ENCODE measurements around the gene SECTM1. TPM values are rescaled to one million over a fixed set of nuclear protein-coding genes. Genes with fewer than 3 reads are reported as not detected.

SECTM1 gene
- total and polyA plus RNA-seq, 2 experiments from 2014 or later: 0.21 to 1.3 TPM

DNA sequence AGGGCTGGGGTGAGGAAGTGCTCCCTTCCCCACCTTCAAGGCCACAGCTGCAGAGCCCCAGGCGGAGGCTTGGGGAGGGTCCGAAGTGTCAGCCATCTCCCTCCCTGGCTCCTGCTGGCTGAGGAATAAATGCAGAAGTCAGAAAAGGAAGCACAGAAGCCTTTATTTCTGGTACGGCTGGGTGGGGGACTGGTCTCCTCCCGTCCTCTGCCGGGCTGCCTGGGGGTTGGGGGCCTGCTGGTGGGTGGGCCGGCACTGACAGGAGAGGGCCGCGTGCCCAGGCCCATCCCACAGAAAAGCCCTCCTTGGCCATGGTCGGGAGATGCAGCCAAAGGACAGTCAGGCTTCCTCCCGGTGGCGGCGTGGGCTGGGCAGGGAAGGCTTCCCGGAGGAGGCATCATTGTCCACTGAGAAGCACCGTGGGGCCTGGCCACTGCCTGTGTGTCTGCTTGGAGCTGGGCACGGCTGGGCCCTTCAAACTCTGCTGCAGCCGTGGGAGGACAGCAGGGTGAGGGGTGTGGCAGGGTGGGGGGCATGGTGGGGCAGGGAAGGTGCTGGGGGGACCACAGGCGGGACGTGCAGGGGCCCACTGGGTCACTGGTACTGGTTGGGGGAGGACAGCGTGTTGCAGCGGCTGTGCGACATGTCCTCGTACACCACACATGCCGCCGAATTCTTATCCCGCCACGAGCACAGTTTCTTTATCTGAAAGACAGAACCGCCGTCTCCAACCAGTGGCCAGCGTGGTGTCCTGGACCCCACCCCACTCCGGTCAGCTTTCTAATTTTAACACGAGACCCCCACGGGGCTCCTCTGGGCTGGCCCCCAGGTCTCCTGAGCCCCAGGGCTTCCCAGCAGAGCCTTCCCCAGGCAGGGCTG lies 18.6 kb downstream of the SECTM1 start (continued):
- TF ChIP-seq, protein P1, sequence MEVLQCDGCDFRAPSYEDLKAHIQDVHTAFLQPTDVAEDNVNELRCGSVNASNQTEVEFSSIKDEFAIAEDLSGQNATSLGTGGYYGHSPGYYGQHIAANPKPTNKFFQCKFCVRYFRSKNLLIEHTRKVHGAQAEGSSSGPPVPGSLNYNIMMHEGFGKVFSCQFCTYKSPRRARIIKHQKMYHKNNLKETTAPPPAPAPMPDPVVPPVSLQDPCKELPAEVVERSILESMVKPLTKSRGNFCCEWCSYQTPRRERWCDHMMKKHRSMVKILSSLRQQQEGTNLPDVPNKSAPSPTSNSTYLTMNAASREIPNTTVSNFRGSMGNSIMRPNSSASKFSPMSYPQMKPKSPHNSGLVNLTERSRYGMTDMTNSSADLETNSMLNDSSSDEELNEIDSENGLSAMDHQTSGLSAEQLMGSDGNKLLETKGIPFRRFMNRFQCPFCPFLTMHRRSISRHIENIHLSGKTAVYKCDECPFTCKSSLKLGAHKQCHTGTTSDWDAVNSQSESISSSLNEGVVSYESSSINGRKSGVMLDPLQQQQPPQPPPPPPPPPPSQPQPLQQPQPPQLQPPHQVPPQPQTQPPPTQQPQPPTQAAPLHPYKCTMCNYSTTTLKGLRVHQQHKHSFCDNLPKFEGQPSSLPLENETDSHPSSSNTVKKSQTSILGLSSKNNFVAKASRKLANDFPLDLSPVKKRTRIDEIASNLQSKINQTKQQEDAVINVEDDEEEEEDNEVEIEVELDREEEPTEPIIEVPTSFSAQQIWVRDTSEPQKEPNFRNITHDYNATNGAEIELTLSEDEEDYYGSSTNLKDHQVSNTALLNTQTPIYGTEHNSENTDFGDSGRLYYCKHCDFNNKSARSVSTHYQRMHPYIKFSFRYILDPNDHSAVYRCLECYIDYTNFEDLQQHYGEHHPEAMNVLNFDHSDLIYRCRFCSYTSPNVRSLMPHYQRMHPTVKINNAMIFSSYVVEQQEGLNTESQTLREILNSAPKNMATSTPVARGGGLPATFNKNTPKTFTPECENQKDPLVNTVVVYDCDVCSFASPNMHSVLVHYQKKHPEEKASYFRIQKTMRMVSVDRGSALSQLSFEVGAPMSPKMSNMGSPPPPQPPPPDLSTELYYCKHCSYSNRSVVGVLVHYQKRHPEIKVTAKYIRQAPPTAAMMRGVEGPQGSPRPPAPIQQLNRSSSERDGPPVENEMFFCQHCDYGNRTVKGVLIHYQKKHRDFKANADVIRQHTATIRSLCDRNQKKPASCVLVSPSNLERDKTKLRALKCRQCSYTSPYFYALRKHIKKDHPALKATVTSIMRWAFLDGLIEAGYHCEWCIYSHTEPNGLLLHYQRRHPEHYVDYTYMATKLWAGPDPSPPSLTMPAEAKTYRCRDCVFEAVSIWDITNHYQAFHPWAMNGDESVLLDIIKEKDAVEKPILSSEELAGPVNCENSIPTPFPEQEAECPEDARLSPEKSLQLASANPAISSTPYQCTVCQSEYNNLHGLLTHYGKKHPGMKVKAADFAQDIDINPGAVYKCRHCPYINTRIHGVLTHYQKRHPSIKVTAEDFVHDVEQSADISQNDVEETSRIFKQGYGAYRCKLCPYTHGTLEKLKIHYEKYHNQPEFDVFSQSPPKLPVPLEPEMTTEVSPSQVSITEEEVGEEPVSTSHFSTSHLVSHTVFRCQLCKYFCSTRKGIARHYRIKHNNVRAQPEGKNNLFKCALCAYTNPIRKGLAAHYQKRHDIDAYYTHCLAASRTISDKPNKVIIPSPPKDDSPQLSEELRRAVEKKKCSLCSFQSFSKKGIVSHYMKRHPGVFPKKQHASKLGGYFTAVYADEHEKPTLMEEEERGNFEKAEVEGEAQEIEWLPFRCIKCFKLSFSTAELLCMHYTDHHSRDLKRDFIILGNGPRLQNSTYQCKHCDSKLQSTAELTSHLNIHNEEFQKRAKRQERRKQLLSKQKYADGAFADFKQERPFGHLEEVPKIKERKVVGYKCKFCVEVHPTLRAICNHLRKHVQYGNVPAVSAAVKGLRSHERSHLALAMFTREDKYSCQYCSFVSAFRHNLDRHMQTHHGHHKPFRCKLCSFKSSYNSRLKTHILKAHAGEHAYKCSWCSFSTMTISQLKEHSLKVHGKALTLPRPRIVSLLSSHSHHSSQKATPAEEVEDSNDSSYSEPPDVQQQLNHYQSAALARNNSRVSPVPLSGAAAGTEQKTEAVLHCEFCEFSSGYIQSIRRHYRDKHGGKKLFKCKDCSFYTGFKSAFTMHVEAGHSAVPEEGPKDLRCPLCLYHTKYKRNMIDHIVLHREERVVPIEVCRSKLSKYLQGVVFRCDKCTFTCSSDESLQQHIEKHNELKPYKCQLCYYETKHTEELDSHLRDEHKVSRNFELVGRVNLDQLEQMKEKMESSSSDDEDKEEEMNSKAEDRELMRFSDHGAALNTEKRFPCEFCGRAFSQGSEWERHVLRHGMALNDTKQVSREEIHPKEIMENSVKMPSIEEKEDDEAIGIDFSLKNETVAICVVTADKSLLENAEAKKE (CRISPR knock-in tag; IDR thresholded peaks at IDR 0.05): no peak
- no peak for TF ChIP-seq JUNB (IDR thresholded peaks at IDR 0.05; ENCODE audit: unreplicated experiment)
- no peak for TF ChIP-seq CREB1 (CRISPR knock-in tag; IDR thresholded peaks at IDR 0.05; ENCODE audit: low read depth)
- TF ChIP-seq ZNF114 (CRISPR knock-in tag; IDR thresholded peaks at IDR 0.05): no peak
- TF ChIP-seq ZNF331 (CRISPR knock-in tag; IDR thresholded peaks at IDR 0.05; ENCODE audit: low read depth): no peak
- TF ChIP-seq POLR2AphosphoS5 (IDR thresholded peaks at IDR 0.05; ENCODE audit: low read depth): no peak
- TF ChIP-seq EZH2phosphoT487 (IDR thresholded peaks at IDR 0.05; ENCODE audit: unreplicated experiment): no peak
- TF ChIP-seq, protein P2, sequence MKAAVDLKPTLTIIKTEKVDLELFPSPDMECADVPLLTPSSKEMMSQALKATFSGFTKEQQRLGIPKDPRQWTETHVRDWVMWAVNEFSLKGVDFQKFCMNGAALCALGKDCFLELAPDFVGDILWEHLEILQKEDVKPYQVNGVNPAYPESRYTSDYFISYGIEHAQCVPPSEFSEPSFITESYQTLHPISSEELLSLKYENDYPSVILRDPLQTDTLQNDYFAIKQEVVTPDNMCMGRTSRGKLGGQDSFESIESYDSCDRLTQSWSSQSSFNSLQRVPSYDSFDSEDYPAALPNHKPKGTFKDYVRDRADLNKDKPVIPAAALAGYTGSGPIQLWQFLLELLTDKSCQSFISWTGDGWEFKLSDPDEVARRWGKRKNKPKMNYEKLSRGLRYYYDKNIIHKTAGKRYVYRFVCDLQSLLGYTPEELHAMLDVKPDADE (IDR thresholded peaks at IDR 0.05): no peak
- no peak for TF ChIP-seq STAT1 (IDR thresholded peaks at IDR 0.05; ENCODE audit: unreplicated experiment)
